ENCODE results near the gene PLAAT2.

Gene PLAAT2

GRCh38 chr11:63518548-63518947 lies 44.6 kb downstream of the PLAAT2 start:
- no peak for DNase-seq (ENCODE audit: low spot score)

GRCh38 chr11:63517156-63517555 lies 46.0 kb downstream of the PLAAT2 start:
- DNase-seq (ENCODE audit: low spot score) = no peak

- DNase-seq (ENCODE audit: low spot score) = no peak
Measured at GRCh38 chr11:63516109-63516508, 47.1 kb downstream of the PLAAT2 start.

DNA sequence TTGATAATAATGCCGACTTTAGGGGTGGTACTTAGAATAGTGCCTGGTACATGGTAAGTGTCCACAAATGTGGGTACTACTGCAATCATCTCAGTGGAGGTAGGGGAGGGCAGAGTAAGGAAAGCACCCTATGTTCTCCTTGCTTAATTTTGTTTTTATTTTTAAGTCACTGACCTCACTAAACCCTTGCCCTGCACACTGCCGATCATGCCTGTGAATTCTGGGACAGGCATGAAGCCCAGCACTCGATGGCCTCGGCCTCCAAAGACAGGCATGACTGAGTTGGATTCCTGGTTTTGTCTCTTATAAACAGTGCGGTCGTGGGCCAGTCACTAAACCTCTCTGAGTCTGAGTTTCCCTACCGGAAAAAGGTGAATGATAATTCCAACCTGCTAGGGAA lies 50.4 kb downstream of the PLAAT2 start:
- DNase-seq (ENCODE audit: low spot score) = no peak

DNA sequence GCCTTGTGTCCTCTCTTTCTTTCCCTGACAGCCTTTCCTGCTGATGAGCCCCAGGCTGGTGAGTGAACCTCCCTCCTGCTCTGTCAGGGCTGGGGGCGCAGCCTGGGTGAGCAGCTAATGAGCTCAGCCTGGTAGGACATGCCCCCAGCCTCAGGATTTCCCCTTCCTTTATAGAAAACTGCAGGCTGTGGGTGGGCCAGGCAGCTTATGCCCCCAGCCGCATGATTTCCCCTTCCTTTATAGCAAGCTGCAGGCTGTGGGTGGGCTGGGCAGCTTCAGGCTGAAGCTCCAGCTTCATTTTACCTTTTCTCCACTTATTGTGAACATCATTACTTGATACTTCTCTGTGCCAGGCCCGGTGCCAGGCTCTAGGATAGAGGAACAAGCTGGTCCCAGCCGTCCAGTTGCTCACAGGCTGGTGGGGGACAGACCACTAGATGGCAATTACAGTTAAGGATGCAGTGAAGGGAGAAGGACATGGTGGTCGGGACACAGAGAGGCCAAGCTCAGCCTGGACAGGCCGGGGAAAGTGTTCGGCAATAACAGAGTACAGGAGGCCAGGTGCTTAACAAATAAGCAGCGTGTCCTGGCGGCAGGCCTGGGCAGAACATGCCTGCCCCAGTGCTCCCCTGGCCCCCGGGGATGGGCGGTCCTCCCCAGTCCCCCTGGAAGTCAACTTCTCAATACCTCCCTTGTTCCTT lies 52.0 kb downstream of the PLAAT2 start:
- DNase-seq (ENCODE audit: low spot score) = no peak

DNA sequence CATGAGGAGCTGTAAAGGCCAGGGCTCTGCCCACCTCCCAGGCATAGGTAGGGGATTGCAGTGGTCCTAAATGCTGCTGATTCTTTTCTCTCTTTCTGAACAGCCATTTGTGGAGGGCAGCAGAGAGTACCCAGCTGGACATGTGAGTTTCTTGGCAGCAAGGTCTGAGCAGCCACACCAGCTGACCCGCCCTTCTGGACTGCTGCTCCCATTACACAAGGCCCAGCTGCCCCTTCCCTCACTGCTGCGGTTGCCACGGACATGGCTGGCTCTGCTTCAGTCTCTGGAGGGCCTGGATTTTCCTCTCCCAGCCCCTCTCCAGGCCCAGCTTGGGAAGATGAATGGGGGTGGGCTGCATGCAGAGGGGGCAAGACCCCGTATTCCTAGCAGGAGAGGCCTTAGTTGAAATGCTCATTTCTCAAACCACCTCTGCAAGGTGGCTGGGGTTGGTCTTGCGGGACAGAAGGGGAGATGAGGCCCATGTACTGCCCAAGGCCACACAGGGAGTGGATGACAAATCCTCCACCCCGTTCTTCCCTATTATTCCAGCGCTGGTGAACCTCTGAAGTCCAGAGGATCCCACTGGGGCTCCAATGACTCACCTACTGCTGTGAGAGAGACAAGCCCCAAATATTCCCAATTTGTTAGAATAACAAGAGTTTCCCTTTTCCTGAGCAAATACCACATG lies 52.7 kb downstream of the PLAAT2 start:
- DNase-seq (ENCODE audit: low spot score) = no peak

DNA sequence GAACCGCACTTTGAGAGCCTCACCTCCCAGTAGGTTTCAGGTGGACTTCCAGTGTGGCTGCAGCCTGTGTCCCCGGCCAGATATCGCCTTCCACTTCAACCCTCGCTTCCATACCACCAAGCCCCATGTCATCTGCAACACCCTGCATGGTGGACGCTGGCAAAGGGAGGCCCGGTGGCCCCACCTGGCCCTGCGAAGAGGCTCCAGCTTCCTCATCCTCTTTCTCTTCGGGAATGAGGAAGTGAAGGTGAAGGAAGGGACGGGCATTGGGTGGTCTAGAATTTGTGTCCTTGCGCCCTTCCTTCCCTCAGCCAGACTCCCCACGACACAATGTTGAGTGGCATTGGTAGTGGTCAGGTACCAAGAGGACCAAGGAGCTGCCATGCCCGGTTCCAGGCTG lies 54.4 kb downstream of the PLAAT2 start:
- no peak for DNase-seq (ENCODE audit: low spot score)

DNA sequence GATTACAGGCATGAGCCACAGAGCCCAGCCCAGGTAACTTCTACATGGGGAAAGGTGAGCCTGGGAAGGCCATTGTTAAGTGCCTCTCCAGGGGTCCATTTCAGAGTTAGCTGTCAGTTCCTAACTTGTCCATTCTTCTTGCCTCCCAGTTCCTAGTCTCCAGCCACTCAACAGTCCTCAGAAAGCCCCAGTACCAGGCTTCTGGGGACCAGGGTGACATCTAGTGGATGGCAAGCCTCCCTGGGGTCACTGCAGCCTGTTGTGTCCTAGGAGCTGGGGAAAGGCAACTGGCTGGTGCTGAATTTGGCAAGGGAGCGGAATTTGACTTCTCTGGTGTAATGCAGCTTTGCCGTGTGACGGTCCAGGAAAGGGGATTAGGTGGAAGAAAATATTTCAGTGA lies 55.2 kb downstream of the PLAAT2 start:
- DNase-seq (ENCODE audit: low spot score) = peak; percentile 69

DNA sequence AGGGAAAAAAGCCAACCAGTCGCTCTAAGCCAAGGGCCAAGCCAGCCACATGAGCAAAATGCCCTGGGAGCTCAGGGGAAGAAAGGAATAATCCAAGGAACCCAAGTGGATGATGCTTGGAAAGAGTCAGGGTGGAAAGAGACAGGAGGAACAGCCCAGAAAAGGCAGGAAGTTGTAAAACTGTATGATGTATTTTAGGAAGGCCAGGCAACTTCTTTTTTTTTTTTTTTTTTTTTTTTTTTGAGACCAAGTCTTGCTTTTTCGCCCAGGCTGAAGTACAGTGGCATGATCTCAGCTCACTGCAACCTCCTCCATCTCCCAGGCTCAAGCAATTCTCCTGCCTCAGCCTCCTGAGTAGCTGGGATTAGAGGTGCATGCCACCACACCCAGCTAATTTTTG lies 55.7 kb downstream of the PLAAT2 start:
- no peak for DNase-seq (ENCODE audit: low spot score)

DNA sequence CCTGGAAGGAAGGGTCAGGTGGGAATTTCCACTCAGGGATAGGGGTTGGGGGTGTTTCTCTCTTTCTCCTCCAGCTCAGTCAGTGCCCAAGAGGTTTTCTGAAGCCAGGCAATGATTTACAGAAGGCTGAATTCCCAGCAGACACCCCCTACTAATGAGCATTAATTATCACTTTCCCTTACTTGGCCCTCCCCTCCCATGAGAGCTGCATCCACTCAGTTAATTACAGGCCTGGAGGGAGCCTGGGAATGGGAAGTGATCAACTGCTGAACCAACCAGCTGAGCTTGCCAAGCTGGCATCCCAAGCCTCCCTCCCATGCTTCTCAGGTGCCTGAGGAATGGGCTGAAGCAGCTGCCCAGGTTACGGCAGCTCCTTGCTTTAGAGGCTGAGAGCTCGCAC lies 56.3 kb downstream of the PLAAT2 start:
- no peak for DNase-seq (ENCODE audit: low spot score)

DNA sequence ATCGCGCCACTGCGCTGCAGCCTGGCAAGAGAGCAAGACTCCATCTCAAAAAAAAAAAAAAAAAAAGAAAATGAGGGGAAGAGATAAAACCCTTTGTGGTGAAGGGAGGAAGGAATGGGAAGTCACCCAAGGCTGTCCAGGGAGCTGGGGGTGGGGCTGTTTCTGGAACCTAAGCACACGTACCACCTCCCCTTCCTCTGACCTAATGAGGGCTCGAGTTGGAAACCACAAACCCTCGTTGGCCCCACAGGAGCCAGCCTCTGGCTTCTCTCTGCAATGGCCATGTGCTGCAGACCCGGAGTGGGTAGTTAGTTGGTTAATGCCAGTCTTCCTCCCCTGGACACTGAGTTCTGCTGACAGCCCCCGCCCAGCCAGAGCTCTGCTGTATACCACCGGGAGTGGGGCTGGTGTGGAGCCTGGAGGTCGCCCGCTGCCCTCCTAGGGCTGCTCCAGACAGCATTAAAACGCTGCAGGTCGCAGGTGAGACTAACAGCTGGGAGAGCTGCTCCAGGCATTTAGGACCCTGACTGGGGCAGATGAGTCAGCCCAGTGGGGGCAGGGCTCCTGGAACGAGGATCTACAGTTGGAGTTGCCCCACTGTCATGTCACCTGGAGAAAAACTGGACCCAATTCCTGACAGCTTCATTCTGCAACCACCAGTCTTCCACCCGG lies 57.2 kb downstream of the PLAAT2 start, which contains the start of gene LGALS12:
LGALS12 (plus strand) TSS at position 228 of the 672 bp plus-strand sequence; CDS start at position 603, 375 bp downstream.
- DNase-seq (ENCODE audit: low spot score) = no peak

- no peak for DNase-seq (ENCODE audit: low spot score)
Measured at GRCh38 chr11:63504933-63505586, 58.1 kb downstream of the PLAAT2 start.

- DNase-seq (ENCODE audit: low spot score) = no peak
Measured at GRCh38 chr11:63504054-63504453, 59.1 kb downstream of the PLAAT2 start.

GRCh38 chr11:63503492-63503891 lies 59.7 kb downstream of the PLAAT2 start:
- no peak for DNase-seq (ENCODE audit: low spot score)

Data from SW480 (cell line).